ENCODE data around the gene MPST.
"Not testable (repeated sequence)": the region's sequence is repeated elsewhere in the genome, so short reads cannot be mapped to it uniquely, and the experiment has no call there.

Gene MPST

DNA sequence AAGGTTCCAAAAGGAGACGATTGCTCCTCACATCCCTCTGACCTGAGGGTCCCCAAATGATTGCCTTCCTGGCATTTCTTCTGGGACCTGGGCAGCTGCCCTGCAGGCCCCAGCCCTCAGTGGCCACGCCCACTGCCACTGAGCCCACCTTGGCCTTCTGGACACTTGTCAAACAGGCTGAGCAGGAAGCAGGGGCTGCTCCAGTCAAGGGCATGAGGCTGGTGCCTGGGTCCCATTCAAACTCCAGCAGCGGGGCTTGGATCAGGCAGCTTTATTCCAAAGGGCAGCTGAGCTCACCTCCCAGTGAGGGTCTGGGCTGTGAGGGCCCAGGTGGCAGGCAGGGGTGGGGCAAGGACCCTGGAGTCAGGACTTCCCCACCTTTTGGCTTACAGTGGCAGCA lies 45.6 kb downstream of the MPST start:
- Histone ChIP-seq H3K9ac (ENCODE audit: low read length) (no peak overlapping the region), H3K36me3 (ENCODE audit: control insufficient read depth, insufficient read depth, low read length) (no peaks in the 10 kb centered on the region), H3K4me3 (ENCODE audit: low read length) (no peak overlapping the region), H3K27ac (ENCODE audit: low read depth, low read length) (no peak overlapping the region), H3K4me1 (ENCODE audit: control insufficient read depth, insufficient read depth, low read length) (no peaks in the 10 kb centered on the region), H3K27me3 (ENCODE audit: control insufficient read depth, insufficient read depth, low read length) (peaks cover 10% of the 10 kb centered on the region)

DNA sequence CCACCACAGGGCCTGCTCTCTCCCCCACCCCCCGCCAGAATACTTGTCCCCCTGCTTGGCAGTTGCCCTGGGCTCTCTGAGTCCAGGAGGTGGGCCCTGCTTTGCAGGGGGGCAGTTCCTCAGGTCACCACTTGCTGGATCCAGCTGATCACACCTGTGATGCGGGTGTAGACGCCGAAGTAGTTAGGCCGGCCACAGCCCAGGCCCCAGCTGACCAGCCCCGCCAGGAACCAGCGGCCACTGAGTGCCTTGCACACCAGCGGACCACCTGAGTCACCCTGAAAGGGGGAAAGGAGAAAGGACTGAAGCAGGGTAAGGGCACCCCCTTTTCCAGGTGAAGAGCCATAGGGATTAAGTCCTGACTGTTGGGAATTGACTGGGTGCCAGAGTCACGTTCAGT lies 46.4 kb downstream of the MPST start:
- H3K4me3 ChIP-seq (ENCODE audit: low read length) = no peak overlapping the region
- no peaks in the 10 kb centered on the region for H3K36me3 ChIP-seq (ENCODE audit: control insufficient read depth, insufficient read depth, low read length)
- no peaks in the 10 kb centered on the region for H3K4me1 ChIP-seq (ENCODE audit: control insufficient read depth, insufficient read depth, low read length)
- peaks cover 13% of the 10 kb centered on the region for H3K27me3 ChIP-seq (ENCODE audit: control insufficient read depth, insufficient read depth, low read length)
- H3K27ac ChIP-seq (ENCODE audit: low read depth, low read length) = no peak overlapping the region
- H3K9ac ChIP-seq (ENCODE audit: low read length) = no peak overlapping the region

DNA sequence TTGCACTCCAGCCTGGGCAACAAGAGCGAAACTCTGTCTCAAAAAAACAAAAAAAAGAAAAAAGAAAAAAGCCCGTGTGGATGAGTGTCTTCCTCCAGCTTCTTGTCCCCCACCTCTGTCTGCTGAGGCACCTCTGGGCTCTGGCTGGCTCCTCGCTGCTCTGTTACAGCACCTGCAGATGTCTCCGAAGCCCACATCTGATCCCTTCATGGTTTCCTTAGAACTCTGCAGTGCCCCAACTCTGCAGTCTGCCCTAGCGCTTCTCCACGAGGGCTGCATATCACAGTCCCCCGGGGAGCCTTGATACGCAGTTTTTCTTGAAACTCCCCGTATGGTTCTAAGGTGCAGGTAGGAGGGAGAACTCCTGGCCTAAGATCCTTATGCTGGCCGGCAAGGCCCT lies 47.9 kb downstream of the MPST start:
- no peaks in the 10 kb centered on the region for H3K36me3 ChIP-seq (ENCODE audit: control insufficient read depth, insufficient read depth, low read length)
- H3K27ac ChIP-seq (ENCODE audit: low read depth, low read length) = no peak overlapping the region
- H3K27me3 ChIP-seq (ENCODE audit: control insufficient read depth, insufficient read depth, low read length) = peaks cover 13% of the 10 kb centered on the region
- no peak overlapping the region for H3K4me3 ChIP-seq (ENCODE audit: low read length)
- no peak overlapping the region for H3K9ac ChIP-seq (ENCODE audit: low read length)
- no peaks in the 10 kb centered on the region for H3K4me1 ChIP-seq (ENCODE audit: control insufficient read depth, insufficient read depth, low read length)

DNA sequence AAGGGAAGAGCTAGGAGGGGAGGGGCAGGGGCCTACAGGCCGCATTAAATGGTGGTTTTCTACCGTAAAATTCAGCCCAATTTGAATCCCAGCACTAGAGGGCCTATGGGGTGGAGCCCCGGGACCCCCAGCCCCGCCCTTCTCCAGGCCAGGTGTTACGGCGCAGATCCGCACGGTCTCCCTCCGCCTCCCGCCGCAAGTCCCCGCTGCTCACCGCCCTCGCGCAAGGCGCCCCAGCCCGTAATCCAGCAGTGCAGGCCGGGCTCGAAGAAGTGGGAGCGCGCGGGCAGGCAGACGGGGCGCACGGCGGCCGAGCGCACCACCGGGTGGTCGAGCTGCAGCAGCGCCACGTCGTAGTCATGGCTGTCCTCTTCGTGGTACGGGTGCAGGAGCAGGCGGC lies 49.3 kb downstream of the MPST start:
- Histone ChIP-seq H3K4me1 (ENCODE audit: control insufficient read depth, insufficient read depth, low read length) (no peaks in the 10 kb centered on the region), H3K27ac (ENCODE audit: low read depth, low read length) (no peak overlapping the region), H3K4me3 (ENCODE audit: low read length) (no peak overlapping the region), H3K36me3 (ENCODE audit: control insufficient read depth, insufficient read depth, low read length) (no peaks in the 10 kb centered on the region), H3K9ac (ENCODE audit: low read length) (no peak overlapping the region), H3K27me3 (ENCODE audit: control insufficient read depth, insufficient read depth, low read length) (peaks cover 13% of the 10 kb centered on the region)

DNA sequence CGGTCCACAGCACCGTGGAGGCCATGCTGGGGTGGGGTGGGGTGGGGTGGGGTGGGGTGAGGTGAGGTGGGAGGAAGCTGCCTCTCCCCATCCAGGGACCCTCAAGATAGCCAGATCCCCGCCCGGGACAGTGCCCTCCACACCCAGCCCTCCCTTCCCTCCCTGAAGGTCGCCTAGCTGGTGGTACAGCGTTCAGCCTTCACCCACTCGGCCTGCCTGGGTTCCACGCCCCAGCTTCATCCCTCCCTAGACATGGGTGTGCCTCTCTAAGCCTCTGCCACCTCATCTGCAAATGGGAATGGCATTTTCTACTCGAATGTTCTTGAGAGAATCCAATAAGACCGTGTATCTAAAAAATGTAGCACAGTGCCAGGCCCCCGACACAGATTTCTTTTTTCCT lies 49.8 kb downstream of the MPST start:
- Histone ChIP-seq H3K4me1 (ENCODE audit: control insufficient read depth, insufficient read depth, low read length) (no peaks in the 10 kb centered on the region), H3K4me3 (ENCODE audit: low read length) (no peak overlapping the region), H3K36me3 (ENCODE audit: control insufficient read depth, insufficient read depth, low read length) (no peaks in the 10 kb centered on the region), H3K27me3 (ENCODE audit: control insufficient read depth, insufficient read depth, low read length) (peaks cover 13% of the 10 kb centered on the region), H3K9ac (ENCODE audit: low read length) (no peak overlapping the region), H3K27ac (ENCODE audit: low read depth, low read length) (no peak overlapping the region)

DNA sequence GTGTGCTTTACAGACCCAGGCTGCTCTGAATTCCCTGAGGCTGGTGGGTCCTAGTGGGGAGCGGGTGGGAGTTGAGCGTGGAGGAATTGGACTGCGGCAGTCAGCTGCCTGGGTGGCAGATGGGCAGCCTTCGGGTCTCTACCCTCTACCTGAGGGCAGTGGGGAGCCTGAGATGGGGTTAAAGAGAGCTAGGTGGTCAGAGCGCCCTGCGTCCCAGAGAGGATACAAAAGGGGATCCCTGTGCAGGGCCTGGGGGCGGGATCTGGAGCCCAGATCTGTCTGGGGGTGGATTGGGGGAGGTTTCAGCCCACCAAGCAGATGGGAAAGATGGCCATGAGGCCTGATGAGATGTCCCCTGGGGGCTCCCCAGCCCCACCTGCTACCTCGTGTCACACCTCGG lies 50.2 kb downstream of the MPST start:
- Histone ChIP-seq H3K36me3 (ENCODE audit: control insufficient read depth, insufficient read depth, low read length) (no peaks in the 10 kb centered on the region), H3K27ac (ENCODE audit: low read depth, low read length) (no peak overlapping the region), H3K4me3 (ENCODE audit: low read length) (no peak overlapping the region), H3K27me3 (ENCODE audit: control insufficient read depth, insufficient read depth, low read length) (peaks cover 13% of the 10 kb centered on the region), H3K4me1 (ENCODE audit: control insufficient read depth, insufficient read depth, low read length) (no peaks in the 10 kb centered on the region), H3K9ac (ENCODE audit: low read length) (no peak overlapping the region)

DNA sequence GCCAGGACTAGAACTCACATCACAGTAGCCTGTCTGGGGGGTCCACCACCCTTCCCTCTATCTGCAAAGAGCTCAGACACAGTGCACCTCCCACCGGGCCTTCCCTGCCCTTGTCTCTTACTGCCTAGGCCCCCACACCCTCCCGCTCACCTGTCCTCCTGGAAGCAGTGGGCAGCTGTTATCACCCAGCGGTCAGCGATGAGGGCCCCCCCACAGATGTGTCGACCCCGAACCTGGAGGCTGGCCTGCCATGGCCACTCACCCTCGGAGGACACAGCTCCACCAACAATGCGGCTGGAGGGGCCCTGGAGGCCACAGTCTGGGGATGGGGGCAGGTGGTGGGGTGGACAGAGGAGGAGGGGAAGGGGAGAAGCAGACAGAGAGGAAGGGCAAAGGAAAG lies 50.8 kb downstream of the MPST start:
- H3K27me3 ChIP-seq (ENCODE audit: control insufficient read depth, insufficient read depth, low read length) = peaks cover 13% of the 10 kb centered on the region
- no peaks in the 10 kb centered on the region for H3K36me3 ChIP-seq (ENCODE audit: control insufficient read depth, insufficient read depth, low read length)
- H3K9ac ChIP-seq (ENCODE audit: low read length) = no peak overlapping the region
- no peak overlapping the region for H3K27ac ChIP-seq (ENCODE audit: low read depth, low read length)
- no peak overlapping the region for H3K4me3 ChIP-seq (ENCODE audit: low read length)
- H3K4me1 ChIP-seq (ENCODE audit: control insufficient read depth, insufficient read depth, low read length) = no peaks in the 10 kb centered on the region

DNA sequence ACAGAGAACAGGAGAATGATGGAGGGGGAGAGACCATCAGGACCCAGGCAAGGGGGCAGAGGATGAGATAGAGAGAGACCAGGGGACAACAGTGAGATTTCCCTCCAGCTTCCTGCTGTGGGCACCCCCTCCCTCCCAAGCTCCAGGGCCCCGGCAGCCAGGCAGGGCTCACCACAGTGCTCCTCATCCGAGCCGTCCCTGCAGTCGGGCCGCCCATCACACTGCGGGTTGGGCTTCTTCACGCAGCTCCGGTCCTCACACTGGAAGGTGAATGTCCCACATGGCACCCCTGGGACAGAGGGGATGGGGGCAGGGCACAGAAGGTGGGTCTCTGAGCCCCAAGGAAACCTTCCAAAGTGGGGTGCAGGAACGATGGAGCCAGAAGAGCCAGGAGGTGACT lies 51.2 kb downstream of the MPST start:
- Histone ChIP-seq H3K36me3 (ENCODE audit: control insufficient read depth, insufficient read depth, low read length) (no peaks in the 10 kb centered on the region), H3K4me1 (ENCODE audit: control insufficient read depth, insufficient read depth, low read length) (no peaks in the 10 kb centered on the region), H3K9ac (ENCODE audit: low read length) (no peak overlapping the region), H3K27me3 (ENCODE audit: control insufficient read depth, insufficient read depth, low read length) (peaks cover 13% of the 10 kb centered on the region), H3K4me3 (ENCODE audit: low read length) (no peak overlapping the region), H3K27ac (ENCODE audit: low read depth, low read length) (no peak overlapping the region)

DNA sequence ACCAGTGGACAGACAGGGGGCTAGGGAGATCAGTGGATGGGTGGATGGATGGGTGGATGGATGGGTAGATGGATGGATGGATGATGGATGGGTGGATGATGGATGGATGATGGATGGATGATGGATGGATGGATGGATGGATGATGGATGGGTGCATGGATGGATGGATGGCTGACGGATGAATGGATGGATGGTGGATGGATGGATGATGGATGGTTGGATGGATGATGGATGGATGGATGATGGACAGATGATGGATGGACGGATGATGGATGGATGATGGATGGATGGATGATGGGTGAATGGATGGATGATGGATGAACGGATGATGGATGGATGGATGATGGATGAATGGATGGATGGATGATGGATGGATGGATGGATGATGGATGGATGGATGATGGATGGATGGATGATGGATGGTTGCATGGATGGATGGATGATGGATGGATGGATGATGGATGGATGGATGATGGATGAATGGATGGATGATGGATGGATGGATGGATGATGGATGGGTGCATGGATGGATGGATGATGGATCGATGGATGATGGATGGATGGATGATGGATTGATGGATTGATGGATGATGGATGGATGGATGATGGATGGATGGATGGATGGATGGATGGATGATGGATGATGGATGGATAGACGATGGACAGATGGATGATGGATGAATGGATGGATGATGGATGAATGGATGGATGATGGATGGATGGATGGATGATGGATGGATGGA lies 52.5 kb downstream of the MPST start:
- peaks cover 13% of the 10 kb centered on the region for H3K27me3 ChIP-seq (ENCODE audit: control insufficient read depth, insufficient read depth, low read length)
- not testable (repeated sequence) for H3K27ac ChIP-seq (ENCODE audit: low read depth, low read length); H3K4me3 ChIP-seq (ENCODE audit: low read length); H3K36me3 ChIP-seq (ENCODE audit: control insufficient read depth, insufficient read depth, low read length); H3K9ac ChIP-seq (ENCODE audit: low read length); H3K4me1 ChIP-seq (ENCODE audit: control insufficient read depth, insufficient read depth, low read length)

DNA sequence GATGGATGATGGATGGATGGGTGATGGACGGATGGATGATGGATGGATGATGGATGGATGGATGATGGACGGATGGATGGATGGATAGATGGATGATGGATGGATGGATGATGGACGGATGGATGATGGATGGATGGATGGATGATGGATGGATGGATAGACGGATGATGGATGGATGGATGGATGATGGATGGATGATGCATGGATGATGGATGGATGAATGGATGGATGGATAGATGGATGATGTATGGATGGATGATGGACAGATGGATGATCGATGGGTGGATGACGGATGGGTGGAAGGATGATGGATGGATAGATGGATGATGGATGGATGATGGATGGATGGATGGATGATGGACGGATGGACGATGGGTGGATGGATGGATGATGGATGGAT lies 53.1 kb downstream of the MPST start:
- H3K27me3 ChIP-seq (ENCODE audit: control insufficient read depth, insufficient read depth, low read length) = peaks cover 12% of the 10 kb centered on the region
- no peak overlapping the region for H3K4me3 ChIP-seq (ENCODE audit: low read length)
- no peak overlapping the region for H3K9ac ChIP-seq (ENCODE audit: low read length)
- no peaks in the 10 kb centered on the region for H3K4me1 ChIP-seq (ENCODE audit: control insufficient read depth, insufficient read depth, low read length)
- no peaks in the 10 kb centered on the region for H3K36me3 ChIP-seq (ENCODE audit: control insufficient read depth, insufficient read depth, low read length)
- H3K27ac ChIP-seq (ENCODE audit: low read depth, low read length) = no peak overlapping the region

DNA sequence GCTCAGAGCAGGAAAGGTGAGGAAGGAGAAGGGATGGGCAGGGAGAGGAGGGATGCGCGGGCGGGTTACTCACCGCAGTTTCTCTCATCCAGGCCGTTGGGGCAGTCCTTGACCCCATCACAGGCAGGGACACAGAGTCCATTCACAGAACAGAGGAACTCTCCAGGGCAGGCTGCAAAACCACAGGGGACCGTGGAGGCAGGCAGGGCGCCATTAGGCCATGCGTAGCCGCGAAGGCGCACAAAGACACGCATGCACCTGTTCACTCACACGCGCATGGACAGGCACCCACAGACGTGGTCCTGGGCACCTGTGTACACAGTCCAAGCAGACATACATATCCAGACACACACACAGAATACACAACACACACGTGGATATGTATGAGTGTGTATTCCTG lies 55.0 kb downstream of the MPST start:
- peaks cover 6% of the 10 kb centered on the region for H3K27me3 ChIP-seq (ENCODE audit: control insufficient read depth, insufficient read depth, low read length)
- H3K27ac ChIP-seq (ENCODE audit: low read depth, low read length) = no peak overlapping the region
- no peaks in the 10 kb centered on the region for H3K4me1 ChIP-seq (ENCODE audit: control insufficient read depth, insufficient read depth, low read length)
- H3K9ac ChIP-seq (ENCODE audit: low read length) = no peak overlapping the region
- no peaks in the 10 kb centered on the region for H3K36me3 ChIP-seq (ENCODE audit: control insufficient read depth, insufficient read depth, low read length)
- H3K4me3 ChIP-seq (ENCODE audit: low read length) = no peak overlapping the region

DNA sequence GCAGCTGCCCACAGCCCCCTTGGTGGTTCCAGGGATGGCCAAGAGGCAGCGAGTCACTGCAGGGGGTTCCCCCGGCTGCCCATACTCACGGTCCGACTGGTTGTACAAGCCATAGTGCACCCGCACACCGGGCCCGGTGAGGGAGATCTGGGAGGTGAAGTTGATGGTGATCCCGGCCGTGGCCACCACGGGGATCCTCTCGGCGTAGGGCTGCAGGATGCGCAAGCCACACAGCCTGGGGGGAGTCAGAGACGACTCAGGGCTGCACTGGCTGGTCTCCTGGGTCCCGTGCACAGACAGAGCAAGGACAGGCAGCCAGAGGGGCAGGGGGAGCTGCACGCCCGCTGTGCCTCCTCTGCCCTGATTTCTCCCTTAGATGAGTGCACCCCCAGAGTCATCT lies 55.5 kb downstream of the MPST start:
- Histone ChIP-seq H3K27ac (ENCODE audit: low read depth, low read length) (no peak overlapping the region), H3K36me3 (ENCODE audit: control insufficient read depth, insufficient read depth, low read length) (no peaks in the 10 kb centered on the region), H3K4me3 (ENCODE audit: low read length) (no peak overlapping the region), H3K4me1 (ENCODE audit: control insufficient read depth, insufficient read depth, low read length) (no peaks in the 10 kb centered on the region), H3K27me3 (ENCODE audit: control insufficient read depth, insufficient read depth, low read length) (peaks cover 6% of the 10 kb centered on the region), H3K9ac (ENCODE audit: low read length) (no peak overlapping the region)

DNA sequence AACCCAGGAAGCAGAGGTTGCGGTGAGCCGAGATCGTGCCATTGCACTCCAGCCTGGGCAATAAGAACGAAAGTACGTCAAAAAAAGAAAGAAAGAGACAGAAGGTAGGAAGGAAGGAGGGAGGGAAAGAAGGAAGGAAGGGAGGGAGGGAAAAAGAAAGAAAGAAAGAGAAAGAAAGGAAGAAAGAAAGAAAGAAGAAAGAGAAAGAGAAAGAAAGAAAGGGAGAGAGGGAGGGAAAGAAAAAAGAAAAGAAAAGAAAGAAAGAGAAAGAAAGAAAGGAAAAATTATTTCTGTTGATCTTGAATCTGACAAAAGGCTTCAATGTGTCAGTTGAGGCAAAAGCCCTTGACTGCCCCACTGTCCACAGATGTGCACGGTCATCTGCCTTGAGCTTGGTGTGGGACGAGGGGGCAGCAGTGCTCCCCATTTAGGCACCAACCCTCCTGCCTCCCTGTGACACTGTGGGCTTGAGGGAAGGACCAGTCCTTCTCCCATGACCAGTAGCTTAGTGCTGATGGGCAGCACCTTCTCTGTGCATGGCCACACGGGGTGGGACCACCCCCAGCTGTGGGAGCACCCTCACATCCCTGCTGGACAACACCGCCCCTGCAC lies 56.4 kb downstream of the MPST start:
- Histone ChIP-seq H3K27me3 (ENCODE audit: control insufficient read depth, insufficient read depth, low read length) (peaks cover 3% of the 10 kb centered on the region), H3K4me1 (ENCODE audit: control insufficient read depth, insufficient read depth, low read length) (no peaks in the 10 kb centered on the region), H3K36me3 (ENCODE audit: control insufficient read depth, insufficient read depth, low read length) (no peaks in the 10 kb centered on the region), H3K9ac (ENCODE audit: low read length) (no peak overlapping the region), H3K4me3 (ENCODE audit: low read length) (no peak overlapping the region), H3K27ac (ENCODE audit: low read depth, low read length) (no peak overlapping the region)

All from rectal smooth muscle tissue (tissue), 1 donor.